HG02885 (cell line): ENCODE measurements around the gene COQ5.
A peak's percentile ranks its signal among the peaks of the same experiment; 100 is the strongest.

Experiments
- ATAC-seq: cut with Tn5 transposase; IDR thresholded peaks from one replicate; pipeline ENCODE4 v1.9.1; 2021; ENCODE audit warnings: mild to moderate bottlenecking; ENCODE audit not compliant: unreplicated experiment, poor library complexity

The COQ5 gene

DNA sequence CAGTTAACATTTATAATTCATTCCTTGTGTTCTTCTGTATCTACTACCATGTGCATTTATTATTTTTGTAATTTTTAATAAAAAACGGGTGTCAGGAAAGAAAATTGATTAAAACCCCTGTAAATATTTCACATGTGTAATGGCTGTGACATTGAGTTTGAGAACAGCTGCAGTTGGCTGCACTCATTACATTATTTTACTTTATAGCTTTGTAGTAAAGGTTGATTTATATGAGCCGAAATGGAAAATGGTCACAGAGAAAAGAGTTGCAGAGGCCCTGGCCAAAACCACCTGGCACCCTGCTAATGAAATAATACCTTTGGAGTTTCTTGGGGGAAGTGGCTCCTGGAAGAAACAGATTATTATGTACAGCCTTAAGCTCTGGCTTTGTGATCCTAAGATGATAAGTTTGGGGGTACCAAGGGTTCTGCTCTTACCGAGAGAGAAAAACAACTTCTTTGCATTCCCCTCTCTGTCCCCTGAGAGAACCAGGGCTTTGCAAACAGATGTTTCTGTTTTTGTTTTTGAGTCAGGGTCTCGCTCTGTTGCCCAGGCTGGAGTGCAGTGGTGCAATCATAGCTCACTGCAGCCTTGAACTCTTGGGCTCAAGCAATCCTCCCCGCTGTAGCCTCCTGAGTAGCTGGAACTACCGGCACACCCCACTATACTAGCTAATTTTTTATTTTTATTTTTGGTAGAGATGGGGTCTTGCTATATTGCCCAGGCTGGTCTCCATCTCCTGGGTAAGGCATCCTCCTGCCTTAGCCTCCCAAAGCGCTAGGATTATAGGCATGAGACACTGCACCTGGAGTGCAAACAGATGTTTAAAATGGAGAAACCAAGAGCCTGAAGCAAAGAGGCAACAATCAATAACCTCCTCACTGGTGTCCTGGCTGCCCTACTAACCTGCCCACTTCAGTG is 42.7 kb downstream of the COQ5 start:
- no peak for ATAC-seq

DNA sequence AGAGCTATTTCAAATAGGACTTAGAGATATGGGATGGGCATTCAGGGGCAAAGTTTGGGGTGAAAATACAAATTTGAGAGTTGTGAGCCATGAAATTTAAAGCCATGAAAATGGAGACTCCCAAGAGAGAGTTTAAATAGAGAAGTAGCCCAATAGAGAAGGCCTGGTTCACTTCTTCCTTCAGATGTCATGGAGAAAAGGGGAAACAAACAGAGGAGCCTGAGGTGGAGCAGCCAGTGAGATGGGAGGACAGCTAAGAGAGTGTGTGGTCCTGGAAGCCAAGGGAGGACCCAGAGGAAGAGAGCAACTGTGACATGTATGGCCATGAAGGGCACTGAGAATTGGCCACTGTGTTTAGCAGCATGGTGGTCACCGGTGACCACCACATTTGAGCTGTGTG is 45.3 kb downstream of the COQ5 start:
- ATAC-seq, result no peak

DNA sequence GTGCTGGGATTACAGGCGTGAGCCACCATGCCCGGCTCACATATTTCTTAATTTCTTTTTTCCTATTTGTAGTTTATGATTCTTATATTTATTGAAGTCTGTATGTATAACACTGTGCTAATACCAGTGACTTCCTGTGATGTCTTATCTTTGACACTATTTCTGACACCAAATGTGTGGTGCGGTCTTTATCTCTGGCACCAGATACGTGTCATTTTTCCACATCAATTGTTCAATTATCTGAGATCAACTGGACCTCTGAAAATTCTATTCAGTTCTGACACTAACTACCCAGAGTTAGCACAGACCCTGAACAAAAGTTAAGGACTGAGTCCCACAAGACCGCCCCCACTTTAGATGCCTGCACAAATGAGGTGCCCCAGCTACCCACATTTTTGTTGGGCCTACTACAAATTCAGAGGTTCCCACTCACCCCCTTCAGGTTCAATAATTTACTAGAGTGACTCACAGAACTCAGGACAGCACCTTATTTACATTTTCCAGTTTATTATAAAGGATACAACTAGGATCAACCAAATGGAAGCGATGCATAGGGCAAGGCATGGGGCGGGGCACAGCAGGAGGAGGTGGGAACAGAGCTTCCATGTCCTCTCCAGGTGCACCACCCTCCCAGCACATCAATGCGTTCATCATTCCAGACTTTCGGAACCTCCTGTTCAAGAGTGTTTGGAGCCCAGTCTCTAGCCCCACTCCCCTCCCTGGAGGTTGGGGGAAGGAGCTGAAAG is 47.8 kb downstream of the COQ5 start:
- no peak for ATAC-seq

DNA sequence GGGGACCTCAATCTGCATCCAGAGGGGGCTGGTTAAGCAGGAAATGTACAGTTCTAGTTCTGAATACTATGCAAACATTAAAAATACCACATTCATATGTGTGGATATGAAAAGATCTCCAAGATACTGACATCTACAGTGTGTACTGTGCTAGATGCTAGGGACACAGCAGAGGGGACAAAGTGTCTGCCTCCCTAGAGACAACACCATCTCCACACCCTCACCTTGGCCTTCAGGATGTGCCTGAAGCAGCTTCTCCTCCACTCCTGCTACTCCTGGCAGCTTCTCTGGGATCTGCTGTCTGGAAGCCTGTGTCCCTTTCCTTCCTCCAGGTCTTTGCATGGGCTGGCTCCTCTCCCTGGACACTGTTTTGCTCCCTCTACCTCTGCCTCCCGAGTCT is 48.7 kb downstream of the COQ5 start:
- ATAC-seq, result no peak

DNA sequence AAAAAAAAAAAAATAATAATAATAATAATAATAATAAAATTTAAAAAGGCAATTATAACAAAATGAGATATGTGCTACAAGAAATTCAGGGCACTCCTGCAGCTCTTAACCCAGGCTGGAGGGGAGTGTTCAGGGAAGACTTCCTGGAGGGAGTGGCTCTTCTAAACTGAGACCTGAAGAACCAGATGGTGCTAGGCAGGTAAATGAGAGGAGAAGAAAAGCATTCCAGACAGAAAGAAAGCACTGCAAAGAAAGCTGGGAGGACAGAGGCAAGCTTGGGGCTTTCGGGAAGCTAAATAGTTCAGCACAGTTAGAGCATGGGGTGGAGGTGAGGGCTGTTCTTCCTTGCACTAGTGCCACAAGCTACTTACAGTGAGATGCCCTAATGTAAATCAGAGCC is 49.5 kb downstream of the COQ5 start:
- ATAC-seq, result no peak

DNA sequence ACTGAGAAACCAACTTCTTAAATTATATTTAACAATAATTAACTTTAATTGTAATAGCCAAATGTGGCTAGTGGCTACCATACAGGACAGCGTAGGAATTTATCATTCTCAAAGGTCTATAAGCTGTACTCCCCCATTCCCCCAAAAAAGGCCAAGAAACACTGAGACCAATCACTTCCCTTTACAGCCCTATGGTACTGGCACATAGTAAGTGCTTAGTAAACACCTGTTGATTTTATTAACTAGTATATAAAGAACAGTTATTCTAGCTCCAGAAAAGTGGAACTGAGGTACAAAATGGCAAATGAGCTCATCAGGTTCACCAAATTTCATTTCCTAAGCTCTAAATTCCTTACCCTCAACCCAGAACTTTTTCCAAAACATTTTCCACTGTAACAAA is 53.3 kb downstream of the COQ5 start:
- ATAC-seq, result no peak

DNA sequence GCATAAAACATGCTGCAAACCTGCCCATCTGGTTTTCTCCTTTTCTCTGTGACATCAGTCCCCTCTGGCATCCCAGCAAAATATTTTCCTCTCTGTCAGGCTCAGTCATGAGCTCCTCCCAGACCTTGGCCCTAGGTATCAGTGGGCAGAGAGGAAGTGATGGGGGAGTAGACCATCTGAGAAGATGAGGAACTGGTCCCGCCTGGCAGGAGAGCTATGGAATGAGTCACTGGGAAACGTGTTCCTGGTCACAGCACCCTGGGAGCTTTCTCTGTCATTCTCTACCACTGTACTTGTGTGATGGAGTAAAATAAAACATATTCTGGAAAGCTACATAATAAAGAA is 54.4 kb downstream of the COQ5 start:
- ATAC-seq, result no peak

DNA sequence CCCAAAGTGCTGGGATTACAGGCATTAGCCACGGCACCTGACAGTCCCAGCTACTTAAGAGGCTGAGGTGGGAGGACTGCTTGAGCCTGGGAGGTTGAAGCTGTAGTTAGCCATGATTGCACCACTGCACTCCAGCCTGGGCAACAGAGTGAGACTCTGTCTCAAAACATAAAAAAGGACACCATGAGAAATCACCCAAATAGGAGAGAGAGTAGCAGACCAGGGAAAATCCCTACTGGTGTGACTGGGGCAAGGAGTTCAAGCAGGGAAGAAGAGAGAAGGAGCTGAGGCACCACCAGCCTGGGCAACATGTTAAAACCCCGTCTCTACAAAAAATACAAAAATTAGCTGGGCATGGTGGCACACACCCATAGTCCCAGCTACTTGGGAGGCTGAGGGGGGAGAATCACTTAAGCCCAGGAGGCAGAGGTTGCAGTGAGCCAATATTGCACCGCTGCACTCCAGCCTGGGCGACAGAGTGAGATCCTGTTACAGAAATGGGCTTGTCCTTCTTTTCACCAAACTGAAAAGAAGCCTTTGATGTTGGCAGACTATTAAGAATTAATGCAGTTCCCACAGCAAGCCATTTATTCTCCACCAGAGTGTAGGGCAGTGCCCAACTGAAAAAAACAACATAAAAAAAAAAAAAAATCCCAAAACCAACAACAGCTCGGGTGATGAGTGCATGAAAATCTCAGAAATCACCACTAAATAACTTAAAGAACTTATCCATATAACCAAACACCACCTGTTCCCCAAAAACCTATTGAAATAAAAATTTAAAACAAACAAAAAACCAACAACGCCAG is 54.9 kb downstream of the COQ5 start:
- ATAC-seq, result no peak

DNA sequence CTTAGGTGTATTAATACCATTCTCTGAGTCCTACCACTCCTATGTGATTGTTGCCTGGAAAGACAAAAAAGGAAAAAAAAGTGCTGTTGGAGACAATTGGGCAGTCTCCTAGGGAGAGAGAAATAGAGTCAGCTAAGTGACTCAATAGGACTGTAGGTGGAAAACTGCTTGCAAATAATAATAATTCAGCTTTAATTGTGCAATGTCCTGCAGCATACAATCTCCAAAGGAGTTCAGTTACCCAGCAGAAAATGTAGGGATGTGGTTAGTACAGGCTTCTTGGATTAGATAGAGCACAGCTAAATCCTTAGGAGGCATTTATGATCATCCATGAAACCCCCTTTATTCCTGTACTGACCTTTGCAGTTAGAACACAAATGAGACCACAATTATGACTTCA is 56.4 kb downstream of the COQ5 start:
- no peak for ATAC-seq

DNA sequence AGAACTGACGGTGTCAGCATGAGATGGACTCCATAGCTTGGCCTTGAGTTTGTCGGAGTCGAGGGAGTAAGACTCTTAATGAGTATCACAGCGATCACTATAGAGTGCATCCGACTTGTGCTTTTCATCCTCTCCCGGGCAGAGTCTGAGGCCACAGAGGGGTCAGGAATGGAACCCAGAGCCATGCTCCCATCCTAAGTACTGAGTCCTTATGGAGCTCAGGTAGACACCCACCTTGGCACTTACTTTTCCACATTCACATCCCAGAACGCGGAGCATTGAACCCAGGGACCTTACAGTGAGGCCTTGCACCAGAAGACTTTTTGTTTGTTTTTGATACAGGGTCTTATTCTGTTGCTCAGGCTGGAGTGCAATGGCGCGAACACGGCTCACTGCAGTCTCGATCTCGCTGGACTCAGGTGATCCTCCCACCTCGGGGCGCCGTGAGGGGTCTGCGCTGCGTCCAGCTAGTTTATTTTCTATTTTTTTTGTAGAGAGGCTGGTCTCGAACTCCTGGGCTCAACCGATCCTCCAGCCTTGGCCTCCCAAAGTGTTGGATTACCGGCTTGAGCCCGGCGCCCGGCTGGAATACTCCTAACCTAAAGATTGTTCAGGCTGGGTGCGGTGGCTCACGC is 58.7 kb downstream of the COQ5 start:
- no peak for ATAC-seq

DNA sequence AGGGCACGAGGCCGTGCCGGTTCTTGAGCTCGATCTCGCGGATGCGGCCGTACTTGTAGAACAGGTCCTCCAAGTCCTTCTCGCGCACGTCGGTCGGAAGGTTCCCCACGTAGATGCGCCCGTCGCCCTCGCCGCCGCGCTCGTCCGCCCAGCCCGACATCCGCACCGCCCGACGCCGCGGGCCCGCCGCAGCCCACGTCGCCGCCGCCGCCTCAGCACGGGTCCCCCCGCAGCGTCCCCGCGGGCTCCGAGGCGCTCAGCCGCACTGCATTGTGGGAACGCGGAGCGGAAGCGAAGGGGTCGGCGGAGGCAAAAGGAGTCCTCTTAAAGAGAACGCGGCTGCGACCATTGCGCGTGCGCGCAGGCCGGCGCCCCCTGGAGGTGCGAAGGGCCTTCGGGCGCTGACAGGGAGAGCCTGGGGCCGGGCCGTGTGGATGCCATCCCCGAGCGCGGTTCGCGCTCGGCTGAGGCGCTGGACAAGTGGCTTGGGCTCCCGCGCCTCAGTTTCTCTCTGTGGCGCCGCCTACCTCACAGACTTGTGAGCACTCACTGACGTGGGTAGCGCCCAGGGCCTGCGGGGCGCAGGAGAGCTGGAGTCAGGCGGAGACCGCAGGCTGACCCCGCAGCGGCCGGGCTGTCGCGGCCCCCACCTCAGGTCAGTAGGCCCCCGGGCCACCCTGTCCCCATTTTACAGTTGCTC is 59.4 kb downstream of the COQ5 start, which contains the start of gene SRSF9:
Gene SRSF9 (minus strand): TSS at position 299 of the 700 bp plus-strand sequence. CDS start 139 bp downstream, at position 160.
- ATAC-seq, result peak; percentile 88

DNA sequence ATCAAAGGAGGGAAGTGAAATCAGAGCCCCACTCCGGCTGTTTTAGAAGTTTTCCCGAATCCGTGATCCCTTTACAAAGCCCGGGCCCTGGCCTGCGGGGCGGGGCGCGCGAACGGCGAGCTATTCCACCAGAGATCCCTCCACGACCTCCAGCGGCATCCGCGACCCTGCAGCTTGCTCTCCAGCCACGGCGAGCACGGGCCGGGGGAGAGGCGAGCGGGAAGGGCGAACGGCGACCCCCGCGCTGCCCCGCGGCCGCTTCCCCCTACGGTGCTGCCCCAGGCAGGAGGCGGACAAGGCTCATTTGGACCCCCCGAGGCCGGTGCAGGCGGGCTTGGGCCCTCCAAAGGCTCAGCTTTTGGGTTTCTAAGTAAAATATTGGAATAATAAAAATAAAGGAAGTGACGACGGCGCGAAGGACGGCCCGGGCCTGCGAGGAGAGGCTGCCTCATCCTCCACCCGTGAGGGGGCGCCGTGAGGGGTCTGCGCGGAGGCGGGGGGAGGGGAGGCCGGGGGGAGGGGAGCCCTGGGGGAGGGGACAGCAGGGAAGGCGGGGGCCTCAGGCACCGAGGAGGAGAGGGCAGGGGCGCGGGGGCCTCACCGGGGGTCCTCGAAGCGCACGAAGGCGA is 60.0 kb downstream of the COQ5 start:
- peak; percentile 31 for ATAC-seq

DNA sequence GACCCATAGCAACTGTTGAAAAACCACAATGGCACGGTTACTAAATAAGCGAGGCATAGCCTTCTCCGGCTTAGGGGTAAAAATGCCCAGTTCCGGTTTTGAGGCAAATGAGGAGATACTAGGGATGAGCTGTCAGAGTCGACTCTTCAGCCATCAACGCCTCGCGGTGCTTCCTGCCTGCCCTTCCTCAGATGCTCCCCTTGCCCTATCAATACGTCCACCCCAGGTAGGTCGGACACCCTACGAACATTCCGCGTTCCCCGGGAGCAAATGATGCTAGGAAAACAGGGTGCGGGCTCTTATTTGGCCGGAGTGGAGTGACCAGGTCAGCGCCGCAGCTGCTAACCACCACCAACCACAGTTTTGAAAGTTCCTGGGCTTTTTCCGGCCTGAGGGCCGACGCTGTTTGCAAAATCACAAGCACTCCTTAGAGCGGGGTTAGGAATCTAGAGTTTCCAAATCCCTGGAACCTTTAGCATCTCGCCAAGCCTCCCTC is 60.6 kb downstream of the COQ5 start:
- no peak for ATAC-seq

DNA sequence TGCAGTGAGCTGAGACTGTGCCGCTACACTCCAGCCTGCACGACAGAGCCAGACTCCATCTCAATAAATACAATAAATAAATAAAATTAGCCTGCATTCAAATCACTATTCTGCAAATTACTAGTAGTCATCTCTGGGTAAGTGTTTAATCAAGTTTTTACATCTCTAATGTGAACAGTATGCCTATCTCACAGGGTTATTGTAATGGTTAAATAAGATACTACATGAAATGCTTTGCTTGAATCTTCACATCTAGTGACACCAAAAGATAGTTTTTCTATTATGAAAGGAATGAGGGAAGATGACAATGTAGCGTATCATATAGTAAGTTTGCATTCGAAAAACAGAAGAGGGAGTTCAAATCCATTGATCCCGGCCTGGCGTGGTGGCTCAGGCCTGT is 61.5 kb downstream of the COQ5 start:
- ATAC-seq, result no peak

DNA sequence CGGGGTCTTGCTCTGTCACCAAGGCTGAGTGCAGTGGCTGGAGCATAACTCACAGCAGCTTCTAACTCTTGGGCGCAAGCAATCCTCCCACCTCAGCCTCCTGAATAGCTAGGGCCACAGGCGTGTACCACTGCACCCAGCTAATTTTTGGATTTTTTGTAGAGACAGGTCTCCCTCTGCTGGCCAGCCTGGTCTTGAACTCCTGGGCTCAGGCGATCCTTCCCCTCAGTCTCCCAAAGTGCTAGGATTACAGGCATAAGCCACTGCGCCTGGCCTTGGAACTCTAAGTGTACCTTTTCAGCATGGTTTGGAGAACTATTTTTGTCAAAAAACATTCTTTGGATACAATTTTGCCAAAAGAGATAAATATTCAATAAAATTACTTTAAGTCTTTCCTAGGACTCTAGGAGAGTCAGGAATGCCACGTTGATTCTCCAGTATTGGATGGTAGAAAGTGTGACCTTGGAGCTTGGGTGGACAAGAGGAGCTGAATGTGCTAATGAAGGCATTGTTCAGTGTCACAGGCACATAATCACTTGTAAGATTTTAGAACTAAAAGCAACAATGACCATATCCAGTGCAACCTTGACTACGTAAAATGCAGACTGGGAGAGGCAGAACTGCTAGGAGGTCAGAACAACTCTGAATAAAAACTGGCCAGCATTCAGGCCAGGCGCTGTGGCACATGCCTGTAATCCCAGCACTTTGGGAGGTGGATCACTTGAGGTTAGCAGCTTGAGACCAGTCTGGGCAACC is 62.2 kb downstream of the COQ5 start:
- no peak for ATAC-seq

DNA sequence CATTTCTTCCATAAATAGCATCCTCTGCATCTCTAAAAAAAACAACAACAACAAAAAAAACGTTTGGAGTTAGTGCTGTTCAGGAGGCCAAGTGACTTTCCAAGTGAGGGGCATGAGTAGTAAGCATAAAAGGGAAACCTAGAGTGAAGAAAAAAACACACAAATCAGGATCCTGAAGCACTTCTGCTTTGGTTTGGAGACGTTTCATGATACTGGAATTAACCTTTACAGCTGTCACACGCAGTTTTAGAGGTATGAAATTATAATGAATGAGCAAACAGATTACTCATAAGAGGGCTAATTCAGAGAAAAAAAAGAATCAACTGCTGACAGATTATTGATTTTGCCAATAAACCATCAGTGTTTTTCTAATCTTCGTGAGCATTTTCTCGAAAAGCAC is 63.2 kb downstream of the COQ5 start:
- ATAC-seq, result no peak

DNA sequence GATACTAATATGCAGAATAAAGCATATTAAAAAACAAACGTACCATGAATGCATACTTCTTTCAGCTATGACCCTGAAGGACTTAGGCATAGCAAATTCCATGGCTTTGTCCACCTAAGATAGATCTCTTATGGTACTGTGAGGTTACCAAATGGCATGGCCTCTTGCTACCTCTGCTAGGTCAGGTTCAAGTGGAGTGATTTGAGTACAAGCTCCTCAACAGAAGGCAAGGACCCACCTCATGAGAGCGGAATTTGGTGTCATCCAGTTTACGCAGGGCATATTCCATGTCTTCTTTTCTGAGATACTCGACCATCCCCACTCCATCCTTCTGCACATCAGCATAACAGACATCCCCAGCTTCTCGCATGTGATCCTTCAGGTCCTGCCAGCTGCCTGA is 65.2 kb downstream of the COQ5 start:
- ATAC-seq, result no peak

DNA sequence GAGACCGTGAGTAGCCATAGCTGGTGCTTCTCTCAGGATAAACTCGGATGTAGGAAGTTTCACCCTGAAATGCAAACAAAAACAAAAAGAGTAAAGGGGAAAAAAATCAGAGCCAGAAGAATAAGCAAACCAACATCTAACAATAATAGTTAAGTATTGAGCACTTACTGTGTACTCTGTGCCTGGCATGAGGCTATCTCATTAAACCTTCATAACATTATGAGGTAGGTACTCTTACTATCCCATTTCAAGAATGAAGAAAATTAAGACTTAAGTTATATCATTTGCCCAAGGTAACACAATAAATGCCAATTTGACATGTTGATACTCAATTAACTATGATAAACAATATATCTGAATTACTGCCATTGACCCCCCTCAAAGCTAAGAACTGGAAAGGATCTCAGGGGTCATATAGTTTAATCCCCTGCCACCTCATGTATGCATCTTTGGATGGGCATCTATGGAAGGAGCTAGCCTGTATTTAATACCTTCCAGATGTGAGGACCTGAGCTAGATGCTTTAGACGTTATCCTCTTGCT is 66.8 kb downstream of the COQ5 start:
- ATAC-seq, result no peak
